Astrocyte (in vitro differentiated cells and primary cell): Measurements from ENCODE around the gene MLXIP. TPM values are rescaled to one million over a fixed set of nuclear protein-coding genes. Genes with fewer than 3 reads are reported as not detected.

ENCODE experiments used
- DNase-seq: peaks from one replicate; pipeline ENCODE4 v3.0.0-alpha.2; 2010; ENCODE audit warnings: low read depth
- FAIRE-seq: peaks from 2 replicates; lab custom pipeline; 2011; peaks lifted over from hg19 to GRCh38; lab: Jason Lieb, UNC
- H2AFZ ChIP-seq: 2 replicates; pipeline ENCODE4 v1.6.0; 2012; ENCODE audit warnings: low read depth, low read length, inconsistent platforms
- H3K27ac ChIP-seq: 2 replicates; pipeline ENCODE4 v1.5.1; 2011; ENCODE audit warnings: low read depth, low read length, inconsistent platforms
- H3K27me3 ChIP-seq: 2 replicates; pipeline ENCODE4 v1.6.0; 2011; ENCODE audit warnings: low read length, inconsistent platforms; ENCODE audit not compliant: insufficient read depth
- H3K36me3 ChIP-seq: 2 replicates; pipeline ENCODE4 v1.5.1; 2011; ENCODE audit warnings: low read length, inconsistent platforms; ENCODE audit not compliant: insufficient read depth
- H3K4me1 ChIP-seq: 2 replicates; pipeline ENCODE4 v1.5.1; 2011; ENCODE audit warnings: low read length, inconsistent platforms; ENCODE audit not compliant: insufficient read depth
- H3K4me2 ChIP-seq: 2 replicates; pipeline ENCODE4 v1.6.0; 2012; ENCODE audit warnings: low read length, inconsistent platforms
- H3K4me3 ChIP-seq: 2 replicates; pipeline ENCODE4 v1.5.1; 2011; ENCODE audit warnings: low read depth, mild to moderate bottlenecking, low read length, inconsistent platforms; ENCODE audit not compliant: insufficient read depth
- H3K79me2 ChIP-seq: 2 replicates; pipeline ENCODE4 v1.6.0; 2012; ENCODE audit warnings: mild to moderate bottlenecking, low read length, inconsistent platforms; ENCODE audit not compliant: insufficient read depth
- H3K9ac ChIP-seq: 2 replicates; pipeline ENCODE4 v1.6.0; 2012; ENCODE audit warnings: mild to moderate bottlenecking, low read length, inconsistent platforms
- H3K9me3 ChIP-seq: 2 replicates; pipeline ENCODE4 v1.5.1; 2012; ENCODE audit warnings: low read depth, mild to moderate bottlenecking, low read length, inconsistent platforms; ENCODE audit not compliant: insufficient read depth
- H4K20me1 ChIP-seq: 2 replicates; pipeline ENCODE4 v1.6.0; 2012; ENCODE audit warnings: low read length, inconsistent platforms; ENCODE audit not compliant: insufficient read depth
- H3K27ac Mint-ChIP-seq: one replicate; pipeline ENCODE4 v1.8.0; 2021; ENCODE audit warnings: mild to moderate bottlenecking, mixed read lengths; ENCODE audit not compliant: unreplicated experiment
- H3K27me3 Mint-ChIP-seq: one replicate; pipeline ENCODE4 v1.8.0; 2021; ENCODE audit warnings: low read depth, mixed read lengths; ENCODE audit not compliant: unreplicated experiment
- H3K36me3 Mint-ChIP-seq: one replicate; pipeline ENCODE4 v1.8.0; 2021; ENCODE audit warnings: low read depth, mixed read lengths; ENCODE audit not compliant: unreplicated experiment
- H3K4me1 Mint-ChIP-seq: one replicate; pipeline ENCODE4 v1.8.0; 2021; ENCODE audit warnings: low read depth, mixed read lengths; ENCODE audit not compliant: unreplicated experiment
- H3K4me3 Mint-ChIP-seq: one replicate; pipeline ENCODE4 v1.8.0; 2021; ENCODE audit warnings: mild to moderate bottlenecking, moderate library complexity, mixed read lengths; ENCODE audit not compliant: unreplicated experiment
- H3K9me3 Mint-ChIP-seq: one replicate; pipeline ENCODE4 v1.8.0; 2021; ENCODE audit warnings: mild to moderate bottlenecking, mixed read lengths; ENCODE audit not compliant: unreplicated experiment
- EZH2 ChIP-seq: IDR thresholded peaks from 2 replicates; pipeline ENCODE4 v1.6.1; 2012; ENCODE audit warnings: mild to moderate bottlenecking, low read length, inconsistent platforms; ENCODE audit not compliant: insufficient read depth
- total RNA-seq: library from RNA; stranded (reverse); gene quantifications from 2 replicates; pipeline ENCODE4 v1.2.1, GENCODE V29; 2021
- TF ChIP-seq, protein P1 (sequence below): IDR thresholded peaks from 2 replicates; pipeline ENCODE4 v1.5.1; 2011; ENCODE audit warnings: low read depth, mild to moderate bottlenecking, inconsistent platforms, low read length, moderate library complexity; ENCODE audit not compliant: insufficient read depth

MLXIP gene
- total RNA-seq, 1 donor from 2014 or later: 62.5 TPM

DNA sequence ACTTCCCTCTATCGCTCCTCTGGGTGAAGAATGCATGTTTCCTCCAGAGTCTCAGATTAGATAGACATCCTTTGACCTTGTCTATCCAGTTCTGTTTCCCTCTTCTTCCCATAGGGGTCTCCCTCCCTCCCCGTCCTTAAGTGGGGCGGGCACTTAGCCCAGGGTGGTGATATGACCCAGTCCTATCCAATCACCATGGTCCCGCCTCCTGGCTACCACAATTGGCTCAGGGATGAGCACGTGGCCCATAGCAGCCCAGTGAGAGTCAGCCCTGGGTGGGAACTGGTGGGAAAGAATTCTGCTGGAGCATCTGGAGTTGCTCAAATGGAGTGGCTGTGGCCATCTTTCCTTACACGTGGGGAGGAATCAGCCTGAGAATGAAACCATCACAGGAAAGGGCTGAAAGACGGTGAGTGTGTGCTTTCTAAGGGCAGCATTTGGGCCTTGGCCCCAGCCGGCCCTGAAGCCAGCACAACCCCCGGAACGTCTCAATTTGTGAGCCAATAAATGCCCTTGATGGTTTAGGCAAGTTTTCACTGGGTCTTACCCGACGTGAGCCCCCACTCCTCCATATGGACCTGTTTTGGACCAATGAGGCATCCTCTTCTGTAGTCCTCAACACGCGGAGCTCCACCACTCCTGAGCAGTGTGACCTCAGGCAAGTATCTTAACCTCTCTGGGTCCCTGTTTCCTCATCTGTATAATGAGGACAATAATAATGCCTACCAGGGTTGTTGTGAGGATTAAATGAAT, 14.4 kb upstream of the MLXIP start:
- Histone ChIP-seq H3K4me3 (no peak overlapping the region), H3K79me2 (no peaks in the 10 kb centered on the region), H3K4me1 (peaks cover 36% of the 10 kb centered on the region), H3K9me3 (no peaks in the 10 kb centered on the region), H4K20me1 (peaks cover 4% of the 10 kb centered on the region), H3K36me3 (no peaks in the 10 kb centered on the region), H3K27ac (peak overlapping the region; percentile 72), H3K27me3 (no peaks in the 10 kb centered on the region), H3K9ac (no peak overlapping the region), H2AFZ (peak overlapping the region; percentile 49), H3K4me2 (peak overlapping the region; percentile 82)
- Mint-ChIP-seq H3K9me3 (no peaks in the 10 kb centered on the region), H3K4me1 (peaks cover 19% of the 10 kb centered on the region), H3K36me3 (peaks cover 12% of the 10 kb centered on the region), H3K27ac (peak overlapping the region; percentile 89), H3K4me3 (peak overlapping the region; percentile 77), H3K27me3 (no peaks in the 10 kb centered on the region)
- peak; percentile 82 for DNase-seq
- no peak for TF ChIP-seq EZH2
- TF ChIP-seq, protein P1, sequence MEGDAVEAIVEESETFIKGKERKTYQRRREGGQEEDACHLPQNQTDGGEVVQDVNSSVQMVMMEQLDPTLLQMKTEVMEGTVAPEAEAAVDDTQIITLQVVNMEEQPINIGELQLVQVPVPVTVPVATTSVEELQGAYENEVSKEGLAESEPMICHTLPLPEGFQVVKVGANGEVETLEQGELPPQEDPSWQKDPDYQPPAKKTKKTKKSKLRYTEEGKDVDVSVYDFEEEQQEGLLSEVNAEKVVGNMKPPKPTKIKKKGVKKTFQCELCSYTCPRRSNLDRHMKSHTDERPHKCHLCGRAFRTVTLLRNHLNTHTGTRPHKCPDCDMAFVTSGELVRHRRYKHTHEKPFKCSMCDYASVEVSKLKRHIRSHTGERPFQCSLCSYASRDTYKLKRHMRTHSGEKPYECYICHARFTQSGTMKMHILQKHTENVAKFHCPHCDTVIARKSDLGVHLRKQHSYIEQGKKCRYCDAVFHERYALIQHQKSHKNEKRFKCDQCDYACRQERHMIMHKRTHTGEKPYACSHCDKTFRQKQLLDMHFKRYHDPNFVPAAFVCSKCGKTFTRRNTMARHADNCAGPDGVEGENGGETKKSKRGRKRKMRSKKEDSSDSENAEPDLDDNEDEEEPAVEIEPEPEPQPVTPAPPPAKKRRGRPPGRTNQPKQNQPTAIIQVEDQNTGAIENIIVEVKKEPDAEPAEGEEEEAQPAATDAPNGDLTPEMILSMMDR: peak; percentile 33
- FAIRE-seq: no peak

DNA sequence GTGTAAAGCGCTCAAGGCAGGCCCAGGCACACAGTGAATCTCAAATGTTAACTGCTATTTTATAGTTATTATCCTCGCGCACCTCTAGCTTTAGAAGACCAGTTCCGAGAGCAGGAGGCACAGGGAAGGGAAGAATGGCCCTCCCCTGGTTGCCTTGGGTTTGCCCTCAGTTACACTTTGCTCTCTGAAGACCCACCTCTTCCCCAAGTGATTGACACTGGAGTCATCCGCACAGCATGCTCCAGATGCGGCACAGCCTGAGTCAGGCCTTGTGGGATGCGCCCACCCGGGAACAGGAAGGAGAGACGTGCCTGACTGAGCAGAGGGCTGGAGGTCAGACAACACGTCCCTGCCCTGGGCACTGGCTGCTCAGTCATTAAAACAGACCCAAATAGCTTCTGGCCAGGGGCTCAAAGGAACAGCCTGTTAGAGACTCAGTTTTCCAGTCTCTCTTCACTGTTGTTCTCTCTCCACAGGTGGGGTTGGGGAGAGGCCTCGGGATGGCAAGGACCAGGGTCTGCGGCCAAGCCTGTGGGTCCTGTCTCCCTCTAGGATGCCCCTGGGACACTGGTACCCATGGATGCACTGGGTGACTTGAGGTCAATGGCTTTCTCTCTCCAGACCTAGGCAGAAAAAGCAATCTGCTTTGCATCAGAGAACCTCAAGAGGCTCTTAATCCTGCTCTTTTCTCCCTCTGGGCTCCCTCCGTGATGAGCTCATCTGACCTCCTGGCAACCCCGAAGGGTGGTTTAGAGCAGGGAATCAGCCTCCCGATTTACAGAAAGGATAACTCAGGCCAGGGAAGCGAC, 13.6 kb upstream of the MLXIP start:
- Histone ChIP-seq H3K36me3 (no peaks in the 10 kb centered on the region), H4K20me1 (peaks cover 4% of the 10 kb centered on the region), H3K79me2 (no peaks in the 10 kb centered on the region), H2AFZ (peak overlapping the region; percentile 49), H3K9ac (peak overlapping the region; percentile 68), H3K9me3 (no peaks in the 10 kb centered on the region), H3K27ac (peak overlapping the region; percentile 72), H3K4me3 (peak overlapping the region; percentile 32), H3K4me2 (peak overlapping the region; percentile 82), H3K27me3 (no peaks in the 10 kb centered on the region), H3K4me1 (peaks cover 36% of the 10 kb centered on the region)
- no peaks in the 10 kb centered on the region for H3K27me3 Mint-ChIP-seq
- H3K9me3 Mint-ChIP-seq: no peaks in the 10 kb centered on the region
- H3K36me3 Mint-ChIP-seq: peaks cover 9% of the 10 kb centered on the region
- H3K4me1 Mint-ChIP-seq: peaks cover 19% of the 10 kb centered on the region
- peak overlapping the region; percentile 77 for H3K4me3 Mint-ChIP-seq
- no peak for TF ChIP-seq EZH2
- TF ChIP-seq, protein P1: no peak
- FAIRE-seq (no peak), DNase-seq (peak; percentile 80)
- H3K27ac Mint-ChIP-seq: peak overlapping the region; percentile 89
